Glutamatergic neuron (in vitro differentiated cells): ENCODE results near the gene NBEAL1. TPM values are rescaled to one million over a fixed set of nuclear protein-coding genes. Genes with fewer than 3 reads are reported as not detected.
"Not testable (repeated sequence)": the region's sequence is repeated elsewhere in the genome, so short reads cannot be mapped to it uniquely, and the experiment has no call there.

ENCODE experiments used
- DNase-seq: peaks from one replicate; pipeline ENCODE4 v3.0.0; 2022
- H3K27ac Mint-ChIP-seq: one replicate; pipeline ENCODE4 v1.8.0; 2020; ENCODE audit warnings: mild to moderate bottlenecking, mixed read lengths, inconsistent platforms; ENCODE audit not compliant: unreplicated experiment
- H3K27me3 Mint-ChIP-seq: one replicate; pipeline ENCODE4 v1.8.0; 2020; ENCODE audit warnings: mild to moderate bottlenecking, moderate library complexity, mixed read lengths, inconsistent platforms; ENCODE audit not compliant: unreplicated experiment
- H3K36me3 Mint-ChIP-seq: one replicate; pipeline ENCODE4 v1.8.0; 2020; ENCODE audit warnings: mild to moderate bottlenecking, mixed read lengths, inconsistent platforms; ENCODE audit not compliant: unreplicated experiment
- H3K4me1 Mint-ChIP-seq: one replicate; pipeline ENCODE4 v1.8.0; 2020; ENCODE audit warnings: mild to moderate bottlenecking, low read depth, mixed read lengths, inconsistent platforms; ENCODE audit not compliant: unreplicated experiment
- H3K4me3 Mint-ChIP-seq: one replicate; pipeline ENCODE4 v1.8.0; 2020; ENCODE audit warnings: mild to moderate bottlenecking, mixed read lengths, inconsistent platforms; ENCODE audit not compliant: unreplicated experiment
- H3K9me3 Mint-ChIP-seq: one replicate; pipeline ENCODE4 v1.8.0; 2020; ENCODE audit warnings: mild to moderate bottlenecking, moderate library complexity, mixed read lengths, inconsistent platforms; ENCODE audit not compliant: unreplicated experiment
- total RNA-seq: library from RNA; stranded (reverse); fragmentation: NEBNext Ultra II Directional; extraction: Animal tissue kit (Norgen Biotek cat#: 25700); gene quantifications from one replicate; pipeline ENCODE4 v1.2.1, GENCODE V29; 2021; ENCODE audit not compliant: unreplicated experiment
- TF ChIP-seq, protein P1 (sequence below): fragments of 200-600 bp; sonication (generic); IDR thresholded peaks from one replicate; pipeline ENCODE4 v1.5.0; 2021; ENCODE audit not compliant: partially characterized antibody, unreplicated experiment

The NBEAL1 gene
- total RNA-seq, 1 donor from 2014 or later = 19.0 TPM

DNA sequence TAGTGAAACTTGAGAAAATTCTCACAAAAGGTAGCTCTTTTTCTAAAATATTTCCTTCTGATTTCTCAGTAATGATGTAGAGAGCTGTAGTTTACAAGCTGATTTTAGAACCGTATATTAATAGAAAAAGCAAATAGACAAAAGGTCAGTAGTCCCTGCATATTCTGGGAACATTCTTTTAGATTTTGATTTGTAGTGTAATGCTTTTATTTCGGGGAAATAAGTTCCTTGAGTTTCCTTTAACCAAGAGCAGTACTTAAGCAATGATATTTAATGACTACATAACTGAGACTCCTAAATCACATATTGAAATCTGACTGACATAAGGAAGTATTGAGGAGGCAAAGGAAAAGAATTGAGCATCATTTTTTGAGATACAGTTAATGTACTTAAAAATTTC lies 22.4 kb downstream of the NBEAL1 start:
- H3K27ac Mint-ChIP-seq = no peak overlapping the region

DNA sequence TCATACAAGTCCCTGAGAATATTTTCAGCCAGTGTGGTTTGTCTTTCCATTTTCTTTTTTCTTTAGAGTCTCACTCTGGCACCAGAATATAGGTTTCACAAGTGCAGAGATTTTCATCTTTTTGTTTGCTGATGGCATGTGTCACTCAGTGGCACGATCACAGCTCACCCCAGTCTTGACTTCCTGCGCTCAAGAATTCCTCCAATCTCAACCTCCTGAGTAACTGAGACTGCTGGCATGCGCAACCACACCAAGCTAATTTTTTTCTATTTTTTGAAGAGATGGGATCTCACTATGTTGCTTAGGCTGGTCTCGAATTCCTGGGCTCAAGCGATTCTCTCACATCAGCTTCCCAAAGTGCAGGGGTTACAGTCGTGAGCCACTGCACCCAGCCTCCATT lies 23.9 kb downstream of the NBEAL1 start:
- H3K9me3 Mint-ChIP-seq = peaks cover 2% of the 10 kb centered on the region
- no peak overlapping the region for H3K4me3 Mint-ChIP-seq
- TF ChIP-seq, protein P1, sequence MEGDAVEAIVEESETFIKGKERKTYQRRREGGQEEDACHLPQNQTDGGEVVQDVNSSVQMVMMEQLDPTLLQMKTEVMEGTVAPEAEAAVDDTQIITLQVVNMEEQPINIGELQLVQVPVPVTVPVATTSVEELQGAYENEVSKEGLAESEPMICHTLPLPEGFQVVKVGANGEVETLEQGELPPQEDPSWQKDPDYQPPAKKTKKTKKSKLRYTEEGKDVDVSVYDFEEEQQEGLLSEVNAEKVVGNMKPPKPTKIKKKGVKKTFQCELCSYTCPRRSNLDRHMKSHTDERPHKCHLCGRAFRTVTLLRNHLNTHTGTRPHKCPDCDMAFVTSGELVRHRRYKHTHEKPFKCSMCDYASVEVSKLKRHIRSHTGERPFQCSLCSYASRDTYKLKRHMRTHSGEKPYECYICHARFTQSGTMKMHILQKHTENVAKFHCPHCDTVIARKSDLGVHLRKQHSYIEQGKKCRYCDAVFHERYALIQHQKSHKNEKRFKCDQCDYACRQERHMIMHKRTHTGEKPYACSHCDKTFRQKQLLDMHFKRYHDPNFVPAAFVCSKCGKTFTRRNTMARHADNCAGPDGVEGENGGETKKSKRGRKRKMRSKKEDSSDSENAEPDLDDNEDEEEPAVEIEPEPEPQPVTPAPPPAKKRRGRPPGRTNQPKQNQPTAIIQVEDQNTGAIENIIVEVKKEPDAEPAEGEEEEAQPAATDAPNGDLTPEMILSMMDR = no peak
- no peak for DNase-seq
- H3K27ac Mint-ChIP-seq = no peak overlapping the region
- no peaks in the 10 kb centered on the region for H3K4me1 Mint-ChIP-seq
- peaks cover 5% of the 10 kb centered on the region for H3K36me3 Mint-ChIP-seq
- no peaks in the 10 kb centered on the region for H3K27me3 Mint-ChIP-seq

More for the DNA sequence above, 22.4 kb downstream of the NBEAL1 start:
- peaks cover 2% of the 10 kb centered on the region for H3K36me3 Mint-ChIP-seq
- H3K4me3 Mint-ChIP-seq = no peak overlapping the region
- no peak for DNase-seq
- H3K9me3 Mint-ChIP-seq = no peaks in the 10 kb centered on the region
- TF ChIP-seq, protein P1 = no peak
- H3K27me3 Mint-ChIP-seq = no peaks in the 10 kb centered on the region
- no peaks in the 10 kb centered on the region for H3K4me1 Mint-ChIP-seq

DNA sequence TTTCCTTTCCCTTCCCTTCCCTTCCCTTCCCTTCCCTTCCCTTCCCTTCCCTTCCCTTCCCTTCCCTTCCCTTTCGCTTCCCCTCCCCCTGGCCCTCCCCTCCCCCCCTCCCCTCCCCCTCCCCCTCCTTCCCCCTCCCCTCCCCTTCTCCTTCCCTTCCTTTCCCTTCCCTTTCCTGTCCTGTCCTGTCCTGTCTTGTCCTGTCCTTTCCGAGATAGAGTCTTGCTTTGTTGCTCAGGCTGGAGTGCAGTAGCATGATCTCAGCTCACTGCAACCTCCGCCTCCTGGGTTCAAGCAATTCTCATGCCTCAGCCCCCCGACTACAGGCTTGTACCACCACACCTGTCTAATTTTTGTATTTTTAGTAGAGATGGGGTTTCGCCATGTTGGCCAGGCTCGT lies 24.5 kb downstream of the NBEAL1 start:
- not testable (repeated sequence) for H3K27ac Mint-ChIP-seq

DNA sequence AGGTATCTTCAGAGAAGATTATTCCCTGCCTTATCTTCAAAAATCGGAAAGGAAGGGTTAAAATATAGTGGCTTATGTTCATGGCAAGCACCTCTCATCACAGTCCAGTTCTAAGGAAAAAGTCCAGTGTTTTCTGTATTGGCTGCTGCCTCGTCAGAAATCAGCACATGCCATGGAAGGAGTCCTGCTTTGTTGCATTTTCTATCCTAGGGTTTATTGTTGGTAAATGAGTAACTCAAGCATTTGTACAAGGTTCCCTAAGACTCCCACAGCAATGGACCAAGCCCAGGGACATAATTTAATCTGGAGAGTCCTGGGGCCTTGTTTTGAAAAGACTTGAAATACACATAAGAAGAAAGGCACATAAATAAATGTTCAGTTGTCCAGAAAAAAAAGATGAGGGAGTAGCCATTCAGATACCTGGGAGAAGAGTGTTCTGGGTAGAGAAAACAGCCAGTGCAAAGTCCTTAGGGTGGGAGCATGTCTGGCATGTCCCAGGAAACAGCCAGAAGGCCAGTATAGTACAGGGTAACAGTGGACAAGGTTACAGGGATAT lies 26.4 kb downstream of the NBEAL1 start:
- H3K27ac Mint-ChIP-seq = no peak overlapping the region
- H3K4me1 Mint-ChIP-seq = no peaks in the 10 kb centered on the region
- no peak for DNase-seq
- no peak overlapping the region for H3K4me3 Mint-ChIP-seq
- H3K9me3 Mint-ChIP-seq = peaks cover 2% of the 10 kb centered on the region
- H3K27me3 Mint-ChIP-seq = no peaks in the 10 kb centered on the region
- H3K36me3 Mint-ChIP-seq = peaks cover 5% of the 10 kb centered on the region
- TF ChIP-seq, protein P1 = no peak

More for the DNA sequence above, 24.5 kb downstream of the NBEAL1 start:
- not testable (repeated sequence) for H3K4me1 Mint-ChIP-seq, H3K36me3 Mint-ChIP-seq, H3K27me3 Mint-ChIP-seq, H3K4me3 Mint-ChIP-seq, DNase-seq, H3K9me3 Mint-ChIP-seq

DNA sequence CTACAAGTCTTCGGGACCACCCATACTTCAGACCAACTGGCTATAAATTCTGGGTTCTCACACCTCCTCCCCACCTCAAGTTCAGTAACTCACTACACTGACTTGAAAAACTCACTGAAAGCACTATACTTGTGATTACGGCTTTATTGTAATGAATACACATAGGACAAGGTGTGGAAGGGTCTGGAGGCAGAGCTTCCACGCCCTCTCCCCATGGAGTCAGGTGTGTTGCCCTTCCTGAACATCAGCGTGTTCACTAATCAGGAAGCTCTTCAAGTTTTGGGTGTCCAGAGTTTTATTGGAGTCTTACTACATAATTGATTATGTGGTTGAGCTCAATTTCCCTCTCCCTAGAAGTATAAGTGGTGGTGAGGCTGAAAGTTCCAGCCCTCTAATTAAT lies 27.5 kb downstream of the NBEAL1 start:
- no peaks in the 10 kb centered on the region for H3K4me1 Mint-ChIP-seq
- DNase-seq = no peak
- no peak overlapping the region for H3K27ac Mint-ChIP-seq
- peaks cover 2% of the 10 kb centered on the region for H3K9me3 Mint-ChIP-seq
- no peaks in the 10 kb centered on the region for H3K27me3 Mint-ChIP-seq
- H3K4me3 Mint-ChIP-seq = no peak overlapping the region
- TF ChIP-seq, protein P1 = no peak
- peaks cover 5% of the 10 kb centered on the region for H3K36me3 Mint-ChIP-seq
